Gastrocnemius medialis (tissue), 4 donors: ENCODE data around the gene VPS26A. TPM values are rescaled to one million over a fixed set of nuclear protein-coding genes. Genes with fewer than 3 reads are reported as not detected.
"Not testable (repeated sequence)": the region's sequence is repeated elsewhere in the genome, so short reads cannot be mapped to it uniquely, and the experiment has no call there.

ENCODE experiments used
- ATAC-seq, 2 donors: fragments of 150-250 bp; one replicate each; pipeline ENCODE4 v1.9.1; 2016
- DNase-seq, 2 donors: peaks; one replicate each; pipeline ENCODE4 v3.0.0-alpha.2; 2019
- H3K27ac ChIP-seq, 4 donors: fragments of 200-600 bp; sonication (generic); 1 replicate in 1 of 4; 2 replicates in 3 of 4; pipeline ENCODE4 v1.5.1; 2016 to 2018; ENCODE audit warnings: mild to moderate bottlenecking in 2 of 4, moderate library complexity in 1 of 4
- H3K27me3 ChIP-seq, 3 donors: fragments of 200-600 bp; sonication (generic) in 2 of 3; 1 replicate in 1 of 3; 2 replicates in 2 of 3; pipeline versions ENCODE4 v1.5.1 to v1.6.0; 2016 to 2019; ENCODE audit warnings: mild to moderate bottlenecking in 1 of 3, moderate library complexity in 1 of 3
- H3K36me3 ChIP-seq, 2 donors: fragments of 200-600 bp; sonication (generic) in 1 of 2; one replicate each; pipeline ENCODE4 v1.5.1; 2017 to 2018
- H3K4me1 ChIP-seq, 2 donors: fragments of 200-600 bp; sonication (generic) in 1 of 2; one replicate each; pipeline ENCODE4 v1.5.1; 2016 to 2017; ENCODE audit warnings: mild to moderate bottlenecking in 2 of 2
- H3K4me3 ChIP-seq, 4 donors: fragments of 200-600 bp; sonication (generic) in 3 of 4; 1 replicate in 1 of 4; 2 replicates in 3 of 4; pipeline ENCODE4 v1.5.1; 2016 to 2019; ENCODE audit warnings: mild to moderate bottlenecking in 2 of 4
- H3K9me3 ChIP-seq, 3 donors: fragments of 200-600 bp; sonication (generic) in 2 of 3; 1 replicate in 1 of 3; 2 replicates in 2 of 3; pipeline ENCODE4 v1.5.1; 2016 to 2019
- CTCF ChIP-seq, 5 experiments: fragments of 450-650 bp in 3 of 5; fragments of 200-600 bp in 2 of 5; sonication (generic) in 2 of 5; IDR thresholded peaks in 4 of 5; conservative IDR thresholded peaks in 1 of 5; 1 replicate in 4 of 5; 2 replicates in 1 of 5; pipeline ENCODE4 v1.5.1; 2016 to 2019; ENCODE audit warnings: antibody characterized with exemption in 5 of 5, mild to moderate bottlenecking in 3 of 5, moderate library complexity in 3 of 5
- POLR2A ChIP-seq, 2 donors: fragments of 450-650 bp; IDR thresholded peaks; one replicate each; pipeline ENCODE4 v1.6.1; 2017; ENCODE audit warnings: antibody characterized with exemption in 2 of 2, mild to moderate bottlenecking in 2 of 2, moderate library complexity in 2 of 2
- in situ Hi-C, 4 donors: fragments of 200-750 bp; cut with MboI; loops; one replicate each; pipeline versions ENCODE4 v1.15.0 to v1.8.0; 2017; ENCODE audit warnings: low sequenced_read_pairs in 4 of 4
- intact Hi-C: fragments of 100-400 bp; cut with DNase I; formaldehyde crosslinking; loops from one replicate; pipeline ENCODE4 v1.15.1; 2023; ENCODE audit warnings: low total_unique reads
- total RNA-seq, 4 donors: library from RNA; depleted of rRNA; stranded (reverse); fragments of >200 nt; gene quantifications; one replicate each; pipeline versions ENCODE4 v1.1.0 to v1.2.3, GENCODE V29; 2016

The VPS26A gene
- total RNA-seq, 4 donors from 2014 or later = 21.0 to 31.1 (median 25.4) TPM

DNA sequence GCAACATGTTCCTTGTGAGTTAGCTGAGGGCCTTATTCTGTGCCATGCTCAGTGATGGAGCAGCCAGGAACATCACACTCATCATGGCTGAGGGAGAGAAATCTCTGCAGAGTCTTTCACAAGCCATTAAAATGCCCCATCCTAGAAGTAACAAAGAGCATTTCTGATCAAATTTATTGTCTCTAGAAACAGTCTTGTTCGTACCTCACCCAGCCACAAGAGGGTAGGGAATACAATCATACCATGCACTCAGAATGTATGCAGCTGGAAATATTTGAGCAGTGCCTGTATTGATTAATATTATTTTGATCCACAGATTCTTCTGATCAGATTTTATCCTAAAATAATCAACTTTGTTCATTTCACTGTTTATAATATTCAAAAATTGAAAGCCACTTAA, 17.3 kb downstream of the VPS26A start:
- ATAC-seq (no peak), DNase-seq (no peak)
- in situ Hi-C loops = no loop called here
- intact Hi-C loops = no loop called here
- H3K4me1 ChIP-seq = no peaks in the 10 kb centered on the region
- no peaks in the 10 kb centered on the region for H3K9me3 ChIP-seq
- H3K27ac ChIP-seq = no peak overlapping the region
- H3K27me3 ChIP-seq = no peaks in the 10 kb centered on the region
- no peak overlapping the region for H3K4me3 ChIP-seq
- peaks cover 0 to 14% of the 10 kb centered on the region in 2 donors for H3K36me3 ChIP-seq
- TF ChIP-seq CTCF (IDR thresholded peaks at IDR 0.05 in 4 of 5, conservative IDR thresholded peaks at IDR 0.05 in 1 of 5) (no peak), POLR2A (IDR thresholded peaks at IDR 0.05) (no peak)

DNA sequence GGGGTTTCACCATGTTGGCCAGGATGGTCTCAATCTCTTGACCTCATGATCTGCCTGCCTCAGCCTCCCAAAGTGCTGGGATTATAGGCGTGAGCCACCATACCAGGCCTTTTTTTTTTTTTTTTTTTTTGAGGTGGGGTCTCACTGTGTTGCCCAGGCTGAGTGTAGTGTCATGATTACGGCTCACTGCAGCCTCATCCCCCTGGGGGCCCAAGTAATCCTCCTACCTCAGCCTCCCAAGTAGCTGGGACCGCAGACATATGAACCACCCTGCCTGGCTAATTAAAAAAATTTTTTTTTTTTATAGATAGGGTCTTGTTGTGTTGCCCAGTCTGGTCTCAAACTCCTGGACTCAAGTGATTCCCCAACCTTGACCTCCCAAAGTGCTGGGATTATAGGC, 18.1 kb downstream of the VPS26A start:
- in situ Hi-C loops, intact Hi-C loops, H3K4me3 ChIP-seq, H3K36me3 ChIP-seq, H3K27ac ChIP-seq, ATAC-seq, H3K9me3 ChIP-seq, DNase-seq, H3K4me1 ChIP-seq, H3K27me3 ChIP-seq: not testable (repeated sequence)

GRCh38 chr10:69142983-69143382, 19.0 kb downstream of the VPS26A start:
- DNase-seq = no peak
- no peaks in the 10 kb centered on the region for H3K4me1 ChIP-seq
- peak in 1 of 2 donors; percentile 49 for ATAC-seq
- H3K4me3 ChIP-seq = no peak overlapping the region
- intact Hi-C loops = no loop called here
- no peaks in the 10 kb centered on the region for H3K27me3 ChIP-seq
- no peaks in the 10 kb centered on the region for H3K36me3 ChIP-seq
- TF ChIP-seq CTCF (IDR thresholded peaks at IDR 0.05 in 4 of 5, conservative IDR thresholded peaks at IDR 0.05 in 1 of 5) = no peak
- H3K27ac ChIP-seq = no peak overlapping the region
- H3K9me3 ChIP-seq = no peaks in the 10 kb centered on the region
- in situ Hi-C loops = no loop called here

GRCh38 chr10:69145329-69145728, 21.4 kb downstream of the VPS26A start:
- in situ Hi-C loops = no loop called here
- Histone ChIP-seq H3K27ac (no peak overlapping the region), H3K27me3 (no peaks in the 10 kb centered on the region), H3K4me1 (no peaks in the 10 kb centered on the region), H3K4me3 (no peak overlapping the region), H3K9me3 (no peaks in the 10 kb centered on the region), H3K36me3 (no peaks in the 10 kb centered on the region)
- TF ChIP-seq CTCF (IDR thresholded peaks at IDR 0.05 in 4 of 5, conservative IDR thresholded peaks at IDR 0.05 in 1 of 5) (no peak), POLR2A (IDR thresholded peaks at IDR 0.05) (no peak)
- ATAC-seq = no peak
- DNase-seq = no peak
- intact Hi-C loops = no loop called here

- H3K27ac ChIP-seq = no peak overlapping the region
- H3K36me3 ChIP-seq = no peaks in the 10 kb centered on the region
- H3K4me1 ChIP-seq = no peaks in the 10 kb centered on the region
- H3K27me3 ChIP-seq = no peaks in the 10 kb centered on the region
- TF ChIP-seq POLR2A (IDR thresholded peaks at IDR 0.05) = no peak
- no peak for TF ChIP-seq CTCF (IDR thresholded peaks at IDR 0.05 in 4 of 5, conservative IDR thresholded peaks at IDR 0.05 in 1 of 5)
- in situ Hi-C loops = no loop called here
- DNase-seq = no peak
- H3K9me3 ChIP-seq = no peaks in the 10 kb centered on the region
- intact Hi-C loops = no loop called here
- ATAC-seq = no peak
- H3K4me3 ChIP-seq = no peak overlapping the region
These were observed 21.9 kb downstream of the VPS26A start for GRCh38 chr10:69145864-69146263.
